IPS DF 4.7 (cell line): ENCODE results near the gene PIGR.

Experiments used
- DNase-seq: peaks from one replicate; pipeline ENCODE4 v3.0.0-alpha.2; 2013; ENCODE audit warnings: low spot score; ENCODE audit errors: extremely low read depth

The PIGR gene

GRCh38 chr1:206946261-206946660, at the start of gene PIGR:
PIGR (minus strand) TSS chr1:206946466; CDS start chr1:206940531, 5,935 bp downstream.
- no peak for DNase-seq

GRCh38 chr1:206992790-206993189, 46.5 kb upstream of the PIGR start:
- no peak for DNase-seq

GRCh38 chr1:206987873-206988272, 41.6 kb upstream of the PIGR start:
- no peak for DNase-seq

GRCh38 chr1:206986885-206987284, 40.6 kb upstream of the PIGR start:
- no peak for DNase-seq

- no peak for DNase-seq
Measured at GRCh38 chr1:206986402-206986801, 40.1 kb upstream of the PIGR start.

GRCh38 chr1:206985162-206985749, 39.0 kb upstream of the PIGR start:
- no peak for DNase-seq

- peak; percentile 56 for DNase-seq
Measured at GRCh38 chr1:206982216-206982615, 36.0 kb upstream of the PIGR start.

- no peak for DNase-seq
Measured at GRCh38 chr1:206979379-206980043, 33.2 kb upstream of the PIGR start.

GRCh38 chr1:206978259-206978658, 32.0 kb upstream of the PIGR start:
- DNase-seq: no peak

GRCh38 chr1:206975306-206975705, 29.0 kb upstream of the PIGR start:
- DNase-seq: no peak

GRCh38 chr1:206974140-206974539, 27.9 kb upstream of the PIGR start:
- DNase-seq: no peak

GRCh38 chr1:206972728-206973127, 26.5 kb upstream of the PIGR start:
- DNase-seq: no peak

- no peak for DNase-seq
Measured at GRCh38 chr1:206971029-206971655, 24.9 kb upstream of the PIGR start.

GRCh38 chr1:206970446-206970845, 24.2 kb upstream of the PIGR start, which contains the start of gene FCAMR:
FCAMR (minus strand) TSS chr1:206970460; CDS start chr1:206970125, 335 bp downstream.
- no peak for DNase-seq

GRCh38 chr1:206969090-206969489, 22.8 kb upstream of the PIGR start:
- no peak for DNase-seq

- DNase-seq: no peak
Measured at GRCh38 chr1:206967096-206967849, 21.0 kb upstream of the PIGR start.

GRCh38 chr1:206965781-206966180, 19.5 kb upstream of the PIGR start:
- DNase-seq: no peak

- DNase-seq: no peak
Measured at GRCh38 chr1:206963740-206964139, 17.5 kb upstream of the PIGR start.

GRCh38 chr1:206963119-206963712, 16.9 kb upstream of the PIGR start:
- no peak for DNase-seq

GRCh38 chr1:206962272-206962671, 16.0 kb upstream of the PIGR start:
- no peak for DNase-seq

GRCh38 chr1:206961668-206962067, 15.4 kb upstream of the PIGR start:
- no peak for DNase-seq
